Activated B cell treated with CpG ODN at 0.5 μM for 24 hours (primary cell): Measurements from ENCODE around the gene PKD2L1. TPM values are rescaled to one million over a fixed set of nuclear protein-coding genes. Genes with fewer than 3 reads are reported as not detected.

Experiments used
- ATAC-seq: fragments of 200-7000 bp; cut with Tn5 transposase; one replicate; pipeline ENCODE4 v1.10.0; 2021; ENCODE audit warnings: low read depth, mild to moderate bottlenecking, moderate library complexity
- CTCF ChIA-PET: fragments of 350-600 bp; sonication (Branson Sonifier 250); formaldehyde crosslinking; loops from one replicate; lab custom pipeline; 2021; ENCODE audit warnings: antibody characterized with exemption; lab: Charles Lee
- POLR2A ChIA-PET: fragments of 350-600 bp; sonication (Branson Sonifier 250); formaldehyde crosslinking; loops from one replicate; lab custom pipeline; 2021; ENCODE audit warnings: antibody characterized with exemption; lab: Charles Lee
- DNase-seq: peaks from one replicate; pipeline ENCODE4 v3.0.0; 2022
- H3K27ac Mint-ChIP-seq: one replicate; pipeline ENCODE4 v1.8.0; 2020; ENCODE audit warnings: mixed read lengths
- H3K27me3 Mint-ChIP-seq: one replicate; pipeline ENCODE4 v1.8.0; 2021; ENCODE audit warnings: mixed read lengths
- H3K36me3 Mint-ChIP-seq: one replicate; pipeline ENCODE4 v1.8.0; 2021; ENCODE audit warnings: low read depth, mixed read lengths
- H3K4me1 Mint-ChIP-seq: one replicate; pipeline ENCODE4 v1.8.0; 2021; ENCODE audit warnings: mixed read lengths
- H3K4me3 Mint-ChIP-seq: one replicate; pipeline ENCODE4 v1.8.0; 2020; ENCODE audit warnings: mild to moderate bottlenecking, mixed read lengths
- H3K9me3 Mint-ChIP-seq: one replicate; pipeline ENCODE4 v1.8.0; 2020; ENCODE audit warnings: mixed read lengths
- CTCF ChIP-seq: fragments of 200-600 bp; IDR thresholded peaks from one replicate; pipeline ENCODE4 v1.8.0; 2022; ENCODE audit warnings: antibody characterized with exemption, mild to moderate bottlenecking
- intact Hi-C: fragments of 100-400 bp; cut with micrococcal nuclease; formaldehyde crosslinking; loops from one replicate; pipeline ENCODE4 v1.15.1; 2024
- total RNA-seq: library from RNA; stranded (reverse); gene quantifications from 2 replicates; pipeline ENCODE4 v1.2.3, GENCODE V29; 2022

The PKD2L1 gene
- total RNA-seq, 1 donor from 2014 or later, result not detected

DNA sequence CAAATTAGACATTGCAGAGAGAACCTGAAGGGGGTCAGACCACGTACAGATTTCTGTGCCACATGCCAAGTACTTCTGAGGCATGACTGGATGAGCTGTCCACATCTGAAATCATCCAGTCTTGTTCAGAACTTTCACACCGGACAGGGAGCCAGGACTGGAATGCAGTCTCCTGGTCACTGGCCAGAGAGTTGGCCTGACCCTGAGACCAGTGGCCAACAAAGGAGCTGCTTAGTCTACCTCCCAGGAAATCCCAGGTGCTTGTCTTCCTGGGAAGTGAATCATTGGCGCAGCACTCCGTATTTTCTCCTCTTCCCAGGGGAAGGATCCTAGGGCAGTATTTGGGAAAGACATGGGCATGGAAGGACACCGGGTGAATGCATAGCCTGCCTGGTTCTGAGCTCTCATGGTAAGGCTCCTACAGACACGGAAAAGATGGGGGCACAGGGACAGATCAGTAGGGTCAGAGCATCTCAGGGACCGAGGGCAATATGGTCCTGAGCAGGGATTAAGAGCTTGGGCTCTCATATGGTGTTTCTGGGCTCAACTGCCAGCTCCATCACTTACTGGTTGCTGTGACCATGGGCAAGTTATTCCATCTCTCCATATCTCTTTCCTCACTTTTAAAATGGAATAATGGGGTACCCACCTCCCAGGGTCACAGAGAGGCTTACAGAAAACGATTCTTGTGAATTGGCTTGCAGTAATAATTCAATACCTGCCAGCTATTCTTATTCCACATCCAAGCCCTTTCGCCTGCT, 15.7 kb upstream of the PKD2L1 start:
- Mint-ChIP-seq H3K4me3 (peak overlapping the region; percentile 89), H3K27me3 (peaks cover 3% of the 10 kb centered on the region), H3K27ac (peak overlapping the region; percentile 61), H3K9me3 (no peaks in the 10 kb centered on the region), H3K4me1 (peaks cover 22% of the 10 kb centered on the region), H3K36me3 (peaks cover 21% of the 10 kb centered on the region)
- no peak for ATAC-seq
- TF ChIP-seq CTCF, result no peak
- ChIA-PET POLR2A (interaction anchor here (0.9 to 3.4 kb wide), 7 partner anchors 19 to 173 kb away, joined by 3 to 22 read pairs (median 8); partner anchors contain the start of gene BLOC1S2), CTCF (interaction anchor here (1.9 kb wide), 1 partner anchor 87 kb away, joined by 7 read pairs; no protein-coding TSS in a partner anchor)
- DNase-seq, result no peak
- intact Hi-C loops, result loop anchor here (2.0 kb wide), 2 partner anchors 59 to 135 kb away; partner anchors contain the start of gene BLOC1S2

GRCh38 chr10:100344241-100344788, 14.3 kb upstream of the PKD2L1 start:
- Mint-ChIP-seq H3K4me3 (no peak overlapping the region), H3K27ac (no peak overlapping the region), H3K4me1 (peaks cover 33% of the 10 kb centered on the region), H3K9me3 (no peaks in the 10 kb centered on the region), H3K27me3 (peaks cover 3% of the 10 kb centered on the region), H3K36me3 (peaks cover 11% of the 10 kb centered on the region)
- intact Hi-C loops, result no loop called here
- CTCF ChIA-PET, result interaction anchor here (0.8 to 1.7 kb wide), 2 partner anchors 9 to 89 kb away, joined by 3 to 7 read pairs; no protein-coding TSS in a partner anchor
- POLR2A ChIA-PET, result interaction anchor here (0.7 to 1.8 kb wide), 2 partner anchors 69 to 88 kb away, joined by 4 to 8 read pairs; no protein-coding TSS in a partner anchor
- ATAC-seq, result no peak
- no peak for TF ChIP-seq CTCF
- DNase-seq, result no peak

DNA sequence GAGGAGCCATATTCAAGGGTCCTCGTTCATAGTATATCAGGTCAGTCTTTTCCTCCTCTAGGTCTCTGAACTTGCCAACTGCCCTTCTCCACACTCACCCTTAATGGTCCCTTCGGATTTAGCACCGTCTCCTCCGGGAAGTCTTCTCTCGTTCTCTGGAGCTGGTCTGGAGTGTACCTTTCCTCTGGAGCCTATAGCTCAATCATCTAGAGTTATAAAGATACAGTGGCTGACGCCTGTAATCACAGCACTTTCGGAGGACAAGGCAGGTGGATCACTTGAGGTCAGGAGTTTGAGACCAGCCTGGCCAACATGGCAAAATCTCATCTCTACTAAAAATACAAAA, 12.6 kb upstream of the PKD2L1 start:
- H3K9me3 Mint-ChIP-seq, result no peaks in the 10 kb centered on the region
- POLR2A ChIA-PET, result interaction anchor here (0.6 to 0.7 kb wide), 2 partner anchors 81 to 157 kb away, joined by 3 to 13 read pairs; no protein-coding TSS in a partner anchor
- intact Hi-C loops, result loop anchor here (1.0 kb wide), 1 partner anchor 91 kb away; no protein-coding TSS in a partner anchor
- DNase-seq (no peak), ATAC-seq (no peak)
- no peak overlapping the region for H3K4me3 Mint-ChIP-seq
- peaks cover 39% of the 10 kb centered on the region for H3K4me1 Mint-ChIP-seq
- H3K27ac Mint-ChIP-seq, result peak overlapping the region; percentile 30
- H3K27me3 Mint-ChIP-seq, result no peaks in the 10 kb centered on the region
- H3K36me3 Mint-ChIP-seq, result peaks cover 2% of the 10 kb centered on the region
- CTCF ChIA-PET, result interaction anchor here (0.9 to 2.0 kb wide), 3 partner anchors 90 to 176 kb away, joined by 4 to 9 read pairs (median 5); no protein-coding TSS in a partner anchor
- no peak for TF ChIP-seq CTCF

DNA sequence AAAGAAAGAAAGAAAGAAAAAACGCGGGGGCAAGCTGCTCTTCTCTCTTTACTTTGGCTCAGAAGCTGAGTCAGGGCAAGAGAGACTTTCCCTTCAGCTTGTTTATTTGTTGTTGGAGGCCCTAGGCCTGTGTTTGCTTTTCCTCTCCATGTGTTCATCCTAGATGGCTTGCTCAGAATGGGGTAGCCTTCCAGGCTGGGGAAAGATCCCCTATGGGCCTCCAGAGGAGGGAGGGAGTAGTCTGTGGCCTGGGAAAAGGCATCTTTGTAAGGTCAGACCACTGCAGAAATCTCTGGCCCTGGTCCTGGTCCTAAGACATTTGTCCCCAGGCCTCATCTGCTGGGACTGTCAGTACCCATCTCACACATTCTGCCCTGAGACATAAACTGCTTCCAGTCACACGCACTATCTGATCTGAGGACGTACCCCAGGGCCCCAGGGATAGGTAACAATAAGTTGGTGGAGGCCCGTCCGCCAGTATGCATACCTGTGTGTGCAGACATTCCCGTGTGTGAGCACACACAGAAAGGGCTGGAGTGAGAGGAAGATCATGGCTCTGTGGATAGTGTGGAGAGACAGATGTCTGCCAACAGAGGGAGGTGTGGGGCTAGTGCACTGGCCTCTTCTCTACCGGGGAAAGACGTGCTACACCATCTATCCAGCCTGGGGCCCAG, 12.1 kb upstream of the PKD2L1 start:
- Mint-ChIP-seq H3K4me3 (no peak overlapping the region), H3K27ac (peak overlapping the region; percentile 30), H3K27me3 (no peaks in the 10 kb centered on the region), H3K4me1 (peaks cover 38% of the 10 kb centered on the region), H3K9me3 (no peaks in the 10 kb centered on the region), H3K36me3 (no peaks in the 10 kb centered on the region)
- DNase-seq, result no peak
- ATAC-seq, result no peak
- ChIA-PET POLR2A (no interaction called here), CTCF (interaction anchor here (0.9 to 2.0 kb wide), 5 partner anchors 38 to 176 kb away, joined by 3 to 9 read pairs (median 4); no protein-coding TSS in a partner anchor)
- TF ChIP-seq CTCF, result no peak
- intact Hi-C loops, result loop anchor here (1.0 kb wide), 1 partner anchor 91 kb away; no protein-coding TSS in a partner anchor
